HUES6 (cell line): ENCODE measurements around the gene CCDC40.

Experiments
- H3K27ac ChIP-seq: 2 replicates; pipeline ENCODE4 v1.7.0; 2013; ENCODE audit warnings: low read depth, mild to moderate bottlenecking, low read length, inconsistent platforms
- H3K27me3 ChIP-seq: 2 replicates; pipeline ENCODE4 v1.6.1; 2013; ENCODE audit warnings: low read length; ENCODE audit not compliant: control insufficient read depth, insufficient read depth
- H3K36me3 ChIP-seq: 2 replicates; pipeline ENCODE4 v1.6.1; 2013; ENCODE audit warnings: low read length; ENCODE audit not compliant: control insufficient read depth, insufficient read depth
- H3K4me1 ChIP-seq: 2 replicates; pipeline ENCODE4 v1.6.1; 2013; ENCODE audit warnings: low read length; ENCODE audit not compliant: control insufficient read depth, insufficient read depth
- H3K4me3 ChIP-seq: 2 replicates; pipeline ENCODE4 v1.5.1; 2013; ENCODE audit warnings: low read depth, low read length
- H3K9ac ChIP-seq: one replicate; pipeline ENCODE4 v1.6.1; 2013; ENCODE audit warnings: mild to moderate bottlenecking, low read length
- H3K9me3 ChIP-seq: 2 replicates; pipeline ENCODE4 v1.6.1; 2013; ENCODE audit warnings: low read depth, low read length; ENCODE audit not compliant: control insufficient read depth, insufficient read depth

The CCDC40 gene

DNA sequence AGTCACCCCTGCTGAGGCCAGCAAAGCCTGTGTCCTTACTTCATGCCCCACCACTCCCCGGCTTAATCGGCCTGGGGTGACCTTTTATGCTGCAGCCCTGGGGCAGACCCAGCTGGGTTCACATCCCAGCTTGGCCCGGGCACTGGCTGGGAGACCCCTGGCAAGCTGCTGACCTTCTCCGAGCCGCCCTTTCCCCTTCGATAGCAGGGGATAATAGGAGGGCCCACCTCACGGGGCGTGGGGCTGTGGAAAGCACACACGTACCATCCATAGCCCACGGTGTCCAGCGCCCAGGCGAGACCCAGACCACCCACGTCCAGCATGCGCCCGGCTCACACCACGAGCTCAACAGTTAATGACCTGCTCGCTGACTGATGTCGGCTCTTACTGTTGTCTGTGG lies 27.6 kb upstream of the CCDC40 start:
- peaks cover 25% of the 10 kb centered on the region; the same call in 1 of the 2 replicates for H3K4me1 ChIP-seq
- no peaks in the 10 kb centered on the region for H3K27me3 ChIP-seq
- no peak overlapping the region for H3K27ac ChIP-seq
- no peak overlapping the region for H3K4me3 ChIP-seq
- peaks cover 41% of the 10 kb centered on the region for H3K36me3 ChIP-seq
- H3K9me3 ChIP-seq = no peaks in the 10 kb centered on the region
- no peak overlapping the region for H3K9ac ChIP-seq

DNA sequence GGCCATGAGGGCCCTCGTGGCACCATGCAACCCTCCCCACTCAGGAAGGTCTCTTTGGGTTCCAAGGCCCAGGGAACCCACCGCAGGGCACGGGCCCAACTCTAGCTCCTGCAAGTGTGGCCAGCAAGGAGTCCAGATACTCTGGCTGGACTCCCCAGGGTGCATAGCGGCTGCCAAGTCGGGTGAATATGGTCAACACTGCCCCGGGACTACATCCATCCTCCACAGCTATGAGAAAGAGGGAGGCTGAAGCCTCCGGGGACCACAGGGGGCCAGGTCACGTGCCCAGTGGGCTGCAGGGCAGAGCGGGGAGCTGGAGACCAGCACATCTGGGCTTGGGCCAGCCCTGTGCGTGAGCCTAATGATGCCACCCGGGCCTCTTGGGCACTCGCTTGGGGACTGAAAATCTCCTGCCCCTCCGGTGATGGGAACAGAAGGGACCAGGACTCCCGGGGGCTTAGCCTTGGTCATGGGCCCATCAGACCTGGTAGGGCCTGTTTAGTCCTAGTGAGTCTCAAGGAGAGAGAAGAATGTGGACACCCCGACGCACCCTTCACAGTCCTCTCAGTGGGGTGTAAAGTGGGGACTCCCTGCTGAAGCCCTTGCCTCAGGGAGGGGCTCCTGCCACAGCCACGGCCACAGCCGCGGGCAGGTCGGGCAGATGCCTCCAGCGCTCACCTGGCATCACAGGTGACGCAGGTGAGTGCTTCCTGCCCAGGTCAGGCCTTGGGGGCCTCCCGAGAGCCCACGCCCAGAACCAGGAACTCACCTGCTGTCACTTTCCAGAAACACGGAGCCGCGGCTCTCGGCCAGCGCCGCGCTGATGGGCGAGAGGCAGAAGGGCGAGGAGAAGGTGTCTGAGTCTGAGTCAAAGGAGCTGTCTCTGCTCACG lies 26.8 kb upstream of the CCDC40 start:
- no peak overlapping the region for H3K4me3 ChIP-seq
- H3K9me3 ChIP-seq = no peaks in the 10 kb centered on the region
- H3K36me3 ChIP-seq = peaks cover 39% of the 10 kb centered on the region
- H3K27me3 ChIP-seq = no peaks in the 10 kb centered on the region
- H3K9ac ChIP-seq = no peak overlapping the region
- H3K27ac ChIP-seq = no peak overlapping the region
- peaks cover 25% of the 10 kb centered on the region; the same call in 1 of the 2 replicates for H3K4me1 ChIP-seq

DNA sequence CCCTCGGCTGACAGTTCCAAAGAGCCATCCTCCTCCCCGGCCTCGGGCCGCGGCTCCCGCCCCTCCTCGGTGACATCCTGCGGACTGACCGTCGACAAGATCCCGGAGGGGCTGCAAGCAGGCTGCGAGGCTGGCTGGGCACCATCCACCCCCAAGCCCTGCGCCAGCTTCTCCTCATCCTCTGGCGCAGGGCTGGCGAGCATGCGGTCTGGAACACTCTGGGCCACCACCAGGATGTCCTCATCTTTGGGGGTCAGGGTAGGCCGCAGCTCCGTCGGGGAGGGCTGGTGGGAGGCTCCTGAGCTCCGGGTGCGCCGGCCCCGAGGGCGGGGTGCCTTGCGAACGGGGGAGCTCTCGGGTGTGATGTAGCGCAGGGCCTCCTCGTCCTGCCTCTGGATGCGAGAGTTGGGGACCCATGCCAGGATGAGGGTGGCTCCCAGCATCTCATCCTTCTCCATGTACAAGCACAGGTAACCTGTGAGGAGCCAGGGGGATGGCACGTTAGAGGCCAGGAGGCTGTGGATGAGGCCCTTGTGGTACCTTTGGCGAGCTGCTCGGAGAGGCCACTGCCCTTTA lies 26.1 kb upstream of the CCDC40 start:
- Histone ChIP-seq H3K4me3 (no peak overlapping the region), H3K4me1 (peaks cover 24% of the 10 kb centered on the region; the same call in 1 of the 2 replicates), H3K36me3 (peaks cover 36% of the 10 kb centered on the region), H3K9ac (no peak overlapping the region), H3K27ac (no peak overlapping the region), H3K27me3 (no peaks in the 10 kb centered on the region), H3K9me3 (no peaks in the 10 kb centered on the region)

DNA sequence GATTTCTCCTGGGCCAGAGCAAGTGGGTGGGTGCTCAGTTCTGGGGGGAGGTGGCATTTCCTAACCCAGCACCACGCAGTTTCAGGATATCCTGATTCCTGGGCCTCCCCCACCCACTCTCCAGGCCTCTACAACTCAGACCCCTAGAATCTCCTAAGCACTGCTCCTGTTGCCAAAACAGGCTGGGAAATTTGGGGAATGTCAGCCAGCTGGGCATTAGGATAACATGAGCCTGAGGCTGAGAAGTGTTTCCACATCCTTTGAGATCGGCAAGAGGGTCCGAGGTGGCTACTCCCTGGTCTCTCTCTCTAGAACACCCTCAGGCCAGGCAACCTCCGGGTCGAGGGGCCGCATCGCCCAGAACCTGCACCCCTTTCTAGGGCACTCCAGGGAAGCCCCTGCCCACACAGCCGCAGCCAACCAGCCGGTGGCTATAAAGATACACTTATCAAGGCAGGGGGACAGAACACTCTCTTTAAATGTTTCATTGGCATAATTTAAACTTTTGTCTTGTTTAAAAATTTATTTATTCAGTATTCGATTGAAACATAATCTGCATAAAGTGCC lies 24.4 kb upstream of the CCDC40 start:
- Histone ChIP-seq H3K27me3 (no peaks in the 10 kb centered on the region), H3K4me1 (peaks cover 12% of the 10 kb centered on the region; the same call in 1 of the 2 replicates), H3K27ac (no peak overlapping the region), H3K9me3 (no peaks in the 10 kb centered on the region), H3K9ac (no peak overlapping the region), H3K36me3 (peaks cover 36% of the 10 kb centered on the region), H3K4me3 (no peak overlapping the region)

DNA sequence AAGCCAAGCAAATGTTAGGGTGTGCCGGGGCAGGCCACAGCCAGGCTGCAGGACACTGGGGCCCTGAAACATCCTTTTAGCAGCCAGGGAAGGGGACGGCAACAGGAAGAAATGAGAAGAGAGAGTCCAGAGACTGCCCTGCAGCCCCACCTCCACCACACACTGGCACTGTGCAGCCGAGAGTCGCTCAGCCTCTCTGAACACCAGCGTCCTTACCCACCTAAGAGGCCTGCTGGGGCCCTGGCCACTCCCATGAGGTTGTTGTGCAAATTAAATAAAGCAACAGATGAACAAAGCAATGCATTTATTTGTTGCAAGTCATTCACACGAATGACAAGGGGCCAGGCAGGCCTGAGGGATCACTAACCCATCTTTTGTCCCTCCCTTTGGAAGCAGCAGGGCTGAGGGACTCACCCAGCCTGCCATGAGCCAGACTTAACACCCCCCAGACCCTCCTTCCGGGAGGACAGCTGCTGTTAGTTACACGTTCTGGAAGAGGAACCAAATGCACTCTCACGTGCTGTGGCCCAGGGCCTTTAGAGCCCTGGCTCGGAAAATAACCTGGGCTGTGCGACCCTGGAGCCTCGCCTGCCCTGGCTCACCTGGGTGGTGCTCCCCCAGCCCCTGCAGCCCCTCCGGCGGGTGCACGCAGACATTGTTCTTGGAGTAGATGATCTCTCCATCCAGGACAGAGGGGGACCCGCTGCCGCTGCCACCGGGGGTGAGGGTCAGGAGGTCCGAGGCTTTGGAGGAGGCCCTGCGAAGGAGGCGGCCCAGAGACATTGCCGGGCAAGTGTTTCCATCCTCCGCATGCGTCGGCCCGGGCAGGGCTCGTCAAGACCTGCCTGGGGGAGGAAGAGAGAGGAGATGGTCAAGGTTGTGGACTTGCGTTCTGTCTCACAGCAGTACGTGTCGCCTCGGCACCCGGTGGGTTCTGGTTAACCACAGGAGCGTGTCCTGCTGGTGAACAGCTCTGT lies 23.4 kb upstream of the CCDC40 start:
- Histone ChIP-seq H3K9me3 (no peaks in the 10 kb centered on the region), H3K27ac (no peak overlapping the region), H3K27me3 (no peaks in the 10 kb centered on the region), H3K9ac (peak overlapping the region; percentile 27), H3K36me3 (peaks cover 29% of the 10 kb centered on the region), H3K4me3 (no peak overlapping the region), H3K4me1 (peaks cover 10% of the 10 kb centered on the region; the same call in 1 of the 2 replicates)

DNA sequence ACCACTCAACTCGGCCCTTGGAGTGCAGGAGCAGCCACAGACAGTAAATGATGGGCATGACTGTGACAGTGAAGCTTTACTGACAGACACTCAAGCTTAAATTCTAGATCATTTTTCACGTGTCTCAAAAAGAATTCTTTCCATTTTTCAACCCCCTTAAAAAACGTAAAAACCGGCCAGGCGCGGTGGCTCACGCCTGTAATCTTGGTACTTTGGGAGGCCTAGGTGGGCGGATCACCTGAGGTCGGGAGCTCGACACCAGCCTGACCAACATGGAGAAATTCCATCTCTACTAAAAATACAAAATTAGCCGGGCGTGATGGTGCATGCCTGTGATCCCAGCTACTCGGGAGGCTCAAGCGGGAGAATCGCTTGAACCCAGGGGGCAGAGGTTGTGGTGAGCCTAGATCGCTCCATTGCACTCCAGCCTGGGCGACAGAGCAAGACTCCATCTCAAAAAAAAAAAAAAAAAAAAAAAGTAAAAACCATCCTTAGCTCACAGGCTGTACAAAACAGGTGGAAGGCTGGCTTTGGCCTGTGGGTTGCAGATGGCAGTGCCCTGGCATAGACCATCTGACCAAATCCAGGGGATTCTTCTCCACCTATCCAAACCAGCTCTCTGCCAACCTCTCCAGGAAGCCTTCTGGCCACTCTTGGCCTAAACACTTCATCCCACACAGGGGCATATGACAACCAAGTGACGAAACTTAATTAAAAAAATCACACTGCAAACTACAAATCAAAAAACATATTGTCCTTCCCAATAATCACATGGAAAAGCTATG lies 19.0 kb upstream of the CCDC40 start:
- peaks cover 13% of the 10 kb centered on the region for H3K36me3 ChIP-seq
- no peaks in the 10 kb centered on the region for H3K27me3 ChIP-seq
- H3K9ac ChIP-seq = no peak overlapping the region
- 0 out of 2 replicates have a peak, but pooled peaks cover 4% of the 10 kb centered on the region for H3K4me1 ChIP-seq
- H3K4me3 ChIP-seq = no peak overlapping the region
- H3K27ac ChIP-seq = no peak overlapping the region
- H3K9me3 ChIP-seq = no peaks in the 10 kb centered on the region

DNA sequence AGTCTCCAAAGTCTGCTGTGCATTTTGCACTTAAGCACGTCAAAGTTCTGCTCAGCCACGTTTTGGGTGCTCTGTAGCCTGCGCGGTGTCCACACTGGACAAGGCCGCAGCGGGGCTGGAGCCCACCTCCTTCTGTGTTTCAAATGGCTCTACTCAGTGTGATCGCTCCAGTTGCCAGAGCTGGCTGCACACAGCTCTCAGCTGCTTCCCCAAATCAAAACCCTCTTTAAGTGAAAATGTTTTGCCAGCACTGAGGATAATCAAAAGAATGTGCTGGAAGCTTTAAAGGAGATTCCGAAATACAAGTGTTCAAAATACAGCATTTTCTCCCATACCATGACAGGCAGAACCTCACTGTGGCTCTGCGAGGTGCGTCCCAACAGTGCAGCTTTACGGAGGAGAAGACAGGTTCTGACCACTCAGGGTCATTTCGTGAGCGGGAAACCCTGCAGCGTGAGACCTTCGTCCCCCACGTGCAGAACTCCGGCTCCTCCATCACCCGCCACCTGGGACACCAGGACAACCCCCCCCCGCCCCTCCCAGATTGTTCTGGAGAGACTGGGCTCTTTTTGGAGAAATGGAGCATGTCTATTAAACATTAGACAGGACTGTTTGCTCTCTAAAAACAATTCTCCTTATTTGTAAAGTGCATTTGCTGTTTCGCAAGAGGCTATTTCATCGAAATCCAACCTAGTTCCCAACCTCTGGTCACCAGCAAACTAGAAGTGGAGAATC lies 17.4 kb upstream of the CCDC40 start:
- Histone ChIP-seq H3K9ac (no peak overlapping the region), H3K27ac (no peak overlapping the region), H3K4me3 (no peak overlapping the region), H3K4me1 (no peaks in the 10 kb centered on the region), H3K9me3 (no peaks in the 10 kb centered on the region), H3K36me3 (peaks cover 2% of the 10 kb centered on the region; the same call in 1 of the 2 replicates), H3K27me3 (no peaks in the 10 kb centered on the region)

DNA sequence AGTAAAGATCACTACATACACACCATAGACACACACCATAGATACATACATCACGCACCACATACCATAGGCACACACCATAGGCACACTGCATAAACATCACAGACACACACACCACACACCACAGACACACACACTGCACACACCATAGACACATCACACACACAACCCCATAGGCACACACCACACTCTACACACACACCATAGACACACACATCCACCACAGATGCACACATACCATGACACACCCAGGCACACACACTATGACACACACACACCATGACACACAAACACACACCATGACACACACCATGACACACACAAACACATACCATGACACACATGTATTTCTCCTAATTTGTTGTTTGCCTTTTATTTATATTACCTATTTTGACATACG lies 14.8 kb upstream of the CCDC40 start:
- Histone ChIP-seq H3K9ac (no peak overlapping the region), H3K27ac (no peak overlapping the region), H3K36me3 (peaks cover 2% of the 10 kb centered on the region; the same call in 1 of the 2 replicates)

DNA sequence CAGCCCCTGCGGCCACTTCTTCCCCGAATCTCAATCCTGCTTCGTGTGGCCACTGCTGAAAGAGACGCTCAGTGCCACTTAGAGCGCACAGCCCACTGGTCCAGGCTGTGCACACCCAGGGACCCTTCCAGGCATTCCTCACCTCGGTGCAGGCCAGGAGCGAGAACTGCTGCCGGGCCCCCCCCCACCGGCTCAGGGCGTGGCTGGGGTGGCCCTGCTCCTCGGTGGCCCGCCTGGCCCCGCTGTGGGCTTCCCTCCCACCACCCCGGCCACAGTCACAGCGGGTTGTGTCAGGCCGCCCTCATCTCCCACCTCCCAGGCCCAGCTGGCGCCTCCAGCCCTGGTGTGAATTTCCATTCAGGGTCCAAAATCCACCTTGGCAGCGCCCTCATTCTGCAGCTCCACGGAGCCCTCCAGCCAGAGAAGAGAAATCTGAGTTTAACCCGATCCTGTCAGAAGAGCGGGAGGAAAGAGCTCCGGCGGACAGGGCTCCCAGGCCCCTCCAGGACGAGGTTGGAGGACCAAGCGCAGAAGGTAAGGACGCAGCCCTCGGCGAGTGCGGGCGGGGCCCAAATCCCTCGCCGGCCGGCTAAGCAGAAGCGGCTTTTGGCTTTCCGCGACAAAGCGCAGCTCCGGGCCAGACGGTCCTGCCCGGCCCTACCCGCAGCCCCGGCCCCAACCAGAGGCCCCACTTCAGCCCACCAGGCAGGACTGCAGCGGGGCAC lies 12.8 kb upstream of the CCDC40 start:
- Histone ChIP-seq H3K4me1 (0 out of 2 replicates have a peak, but pooled peaks cover 4% of the 10 kb centered on the region), H3K27ac (no peak overlapping the region), H3K9ac (no peak overlapping the region), H3K36me3 (peaks cover 2% of the 10 kb centered on the region; the same call in 1 of the 2 replicates), H3K4me3 (no peak overlapping the region), H3K9me3 (no peaks in the 10 kb centered on the region), H3K27me3 (no peaks in the 10 kb centered on the region)

More for the DNA sequence above, 14.8 kb upstream of the CCDC40 start:
- Histone ChIP-seq H3K9me3 (no peaks in the 10 kb centered on the region), H3K4me1 (0 out of 2 replicates have a peak, but pooled peaks cover 4% of the 10 kb centered on the region), H3K4me3 (no peak overlapping the region), H3K27me3 (no peaks in the 10 kb centered on the region)
